HepG2 (cell line): ENCODE data around the gene EMILIN3. TPM values are rescaled to one million over a fixed set of nuclear protein-coding genes. Genes with fewer than 3 reads are reported as not detected.

Experiments used
- ATAC-seq: fragments of 200-7000 bp; cut with Tn5 transposase; 3 replicates; pipeline ENCODE4 v1.9.1; 2020; ENCODE audit warnings: mild to moderate bottlenecking, moderate library complexity
- BruUV-seq: library from RNA; stranded (reverse); fragments of 400-500 nt; replicated peaks from 2 replicates; lab custom pipeline; 2021; lab: Mats Ljungman, UMichigan
- CTCF ChIA-PET: fragments of 300-600 bp; formaldehyde crosslinking; extraction: SDS; loops from one replicate; lab custom pipeline; 2021; ENCODE audit warnings: low total read pairs, inconsistent platforms, low intra/inter-chr PET ratio; lab: Yijun Ruan, JAX
- POLR2A ChIA-PET: fragments of 350-600 bp; sonication (Branson Sonifier 250); formaldehyde crosslinking; loops from one replicate; lab custom pipeline; 2020; ENCODE audit warnings: antibody characterized with exemption, inconsistent platforms; lab: Yijun Ruan, JAX
- DNase-seq: peaks from one replicate; pipeline ENCODE4 v3.0.0-alpha.2; 2015; ENCODE audit warnings: low spot score
- FAIRE-seq: peaks from 3 replicates; lab custom pipeline; 2011; peaks lifted over from hg19 to GRCh38; lab: Jason Lieb, UNC
- H2AFZ ChIP-seq: one replicate; pipeline ENCODE4 v1.6.1; 2011; ENCODE audit warnings: low read length, inconsistent platforms
- H3K27ac ChIP-seq: fragments of 300-600 bp; 3 replicates; pipeline ENCODE4 v1.8.0; 2011; ENCODE audit warnings: mixed run types, mild to moderate bottlenecking, mixed read lengths, low read length, inconsistent platforms; ENCODE audit not compliant: insufficient read depth; ENCODE audit errors: extremely low read length
- H3K27me3 ChIP-seq, 2 experiments: fragments of 200-600 bp in 1 of 2; 2 replicates in 1 of 2; 3 replicates in 1 of 2; pipeline versions ENCODE4 v1.6.0 to v1.8.0; 2011; ENCODE audit warnings: low read length in 2 of 2, mild to moderate bottlenecking in 2 of 2, moderate library complexity in 2 of 2, inconsistent platforms in 1 of 2; ENCODE audit not compliant: insufficient read depth in 2 of 2, control insufficient read depth in 1 of 2
- H3K36me3 ChIP-seq, 2 experiments: fragments of 200-600 bp in 1 of 2; replicated peaks in 1 of 2; 2 replicates in 1 of 2; 3 replicates in 1 of 2; pipeline versions ENCODE4 v1.5.1 to v1.8.0; 2011; ENCODE audit warnings: low read length in 2 of 2, inconsistent platforms in 1 of 2; ENCODE audit not compliant: insufficient read depth in 2 of 2, control insufficient read depth in 1 of 2
- H3K4me1 ChIP-seq: 2 replicates; pipeline ENCODE4 v1.5.1; 2012; ENCODE audit warnings: low read length, inconsistent platforms; ENCODE audit not compliant: insufficient read depth
- H3K4me2 ChIP-seq: 2 replicates; pipeline ENCODE4 v1.6.0; 2011; ENCODE audit warnings: low read depth, low read length, inconsistent platforms
- H3K4me3 ChIP-seq, 3 experiments: fragments of 200-600 bp in 1 of 3; sonication (generic), shearing (Covaris generic) in 1 of 3; replicated peaks in 1 of 3; 2 replicates each; pipeline ENCODE4 v1.5.1; 2011 to 2016; ENCODE audit warnings: low read length in 3 of 3, inconsistent platforms in 2 of 3, low read depth in 2 of 3, mild to moderate bottlenecking in 2 of 3, control low read depth in 1 of 3, mixed read lengths in 1 of 3; ENCODE audit not compliant: insufficient read depth in 1 of 3
- H3K79me2 ChIP-seq: one replicate; pipeline ENCODE4 v1.6.1; 2011; ENCODE audit warnings: low read length, inconsistent platforms; ENCODE audit not compliant: insufficient read depth
- H3K9ac ChIP-seq: 2 replicates; pipeline ENCODE4 v1.6.0; 2011; ENCODE audit warnings: mild to moderate bottlenecking, low read depth, low read length, inconsistent platforms; ENCODE audit not compliant: insufficient read depth
- H3K9me3 ChIP-seq: 2 replicates; pipeline ENCODE4 v1.5.1; 2012; ENCODE audit warnings: mild to moderate bottlenecking, low read length
- H4K20me1 ChIP-seq: 2 replicates; pipeline ENCODE4 v1.6.0; 2011; ENCODE audit warnings: inconsistent platforms, mild to moderate bottlenecking, low read length, moderate library complexity; ENCODE audit not compliant: insufficient read depth
- BHLHE40 ChIP-seq: IDR thresholded peaks from 2 replicates; pipeline ENCODE4 v1.6.1; 2011; ENCODE audit warnings: low read length, improper control_type of control experiment
- CENPT ChIP-seq: sonication (generic); formaldehyde crosslinking; IDR thresholded peaks from 2 replicates; pipeline ENCODE4 v1.8.0; 2022; ENCODE audit warnings: low read depth, mild to moderate bottlenecking, moderate library complexity, missing genetic modification reagents
- MED8 ChIP-seq: sonication (generic); formaldehyde crosslinking; IDR thresholded peaks from 2 replicates; pipeline ENCODE4 v1.8.1; 2023; ENCODE audit warnings: mild to moderate bottlenecking, missing genetic modification reagents; ENCODE audit not compliant: insufficient replicate concordance
- MLLT10 ChIP-seq: sonication (generic); formaldehyde crosslinking; IDR thresholded peaks from 2 replicates; pipeline ENCODE4 v1.4.0; 2020; ENCODE audit warnings: missing genetic modification reagents
- PBX3 ChIP-seq: sonication (generic); formaldehyde crosslinking; IDR thresholded peaks from 2 replicates; pipeline ENCODE4 v1.8.1; 2023; ENCODE audit warnings: missing genetic modification reagents, inconsistent platforms, borderline replicate concordance
- POGK ChIP-seq: sonication (generic); formaldehyde crosslinking; conservative IDR thresholded peaks from 2 replicates; pipeline ENCODE4 v1.8.0; 2022; ENCODE audit warnings: mild to moderate bottlenecking, moderate library complexity, missing genetic modification reagents
- SALL2 ChIP-seq: sonication (generic); formaldehyde crosslinking; IDR thresholded peaks from 2 replicates; pipeline ENCODE4 v1.8.1; 2023; ENCODE audit warnings: mild to moderate bottlenecking, missing genetic modification reagents, inconsistent platforms
- ZBTB21 ChIP-seq: sonication (generic); formaldehyde crosslinking; IDR thresholded peaks from 2 replicates; pipeline ENCODE4 v1.4.0; 2020; ENCODE audit warnings: missing genetic modification reagents
- ZNF367 ChIP-seq: sonication (generic); formaldehyde crosslinking; IDR thresholded peaks from 2 replicates; pipeline ENCODE4 v1.4.0; 2020; ENCODE audit warnings: missing genetic modification reagents, borderline replicate concordance
- WGBS: methylation state at CpG from one replicate; pipeline ENCODE4 v1.1.6; 2017; ENCODE audit warnings: low lambda C conversion rate; 5-methylcytosine and 5-hydroxymethylcytosine counted together
- in situ Hi-C: cut with HindIII; loops from 2 replicates; pipeline ENCODE4 v1.10.0; 2017; ENCODE audit warnings: low pct_unique_long_range_greater_than_20kb; ENCODE audit not compliant: extremely low pct_ligation_motif_present
- intact Hi-C: fragments of 100-400 bp; cut with micrococcal nuclease; formaldehyde crosslinking; loops from one replicate; pipeline ENCODE4 v1.10.0; 2022; ENCODE audit not compliant: unreplicated experiment
- polyA plus RNA-seq, 8 experiments: library from polyadenylated mRNA; depleted of rRNA in 3 of 8; stranded (reverse) in 7 of 8; unstranded in 1 of 8; fragments of >200 nt; fragmentation: Illumina TruSeq in 4 of 8; extraction: Trizol in 4 of 8; gene quantifications; 2 replicates each; pipeline versions ENCODE4 v1.2.1 to v1.2.3, GENCODE V29; 2011 to 2016; ENCODE audit warnings: low read depth in 4 of 8, missing spikeins in 1 of 8, mixed read lengths in 1 of 8; ENCODE audit not compliant: insufficient read depth in 1 of 8
- total RNA-seq, 5 experiments: library from RNA; depleted of rRNA; stranded (reverse); fragments of >200 nt; fragmentation: Illumina TruSeq; extraction: Trizol; gene quantifications; 2 replicates each; pipeline ENCODE4 v1.2.3, GENCODE V29; 2016; ENCODE audit warnings: low read depth in 1 of 5

EMILIN3 gene
- total and polyA plus RNA-seq, 2 of the 13 experiments (the other 11 are each of a cell fraction or from before 2014, with no cell fraction given): 0.25 to 0.29 TPM

- 24% methylated on average over 5 of the region's 5 CpGs for WGBS
- FAIRE-seq: no peak
- H3K9me3 ChIP-seq: no peaks in the 10 kb centered on the region
- in situ Hi-C loops: no loop called here
- H3K4me3 ChIP-seq: no peak overlapping the region
- CTCF ChIA-PET: no interaction called here
- no peaks in the 10 kb centered on the region for H4K20me1 ChIP-seq
- no peaks in the 10 kb centered on the region for H3K36me3 ChIP-seq
- no peak for ATAC-seq
- intact Hi-C loops: no loop called here
- H3K27me3 ChIP-seq: peaks cover 22 to 47% of the 10 kb centered on the region in 2 experiments
- H3K4me1 ChIP-seq: peaks cover 21% of the 10 kb centered on the region
- no peak for DNase-seq
- H3K4me2 ChIP-seq: no peak overlapping the region
- no peak overlapping the region for H3K27ac ChIP-seq
- no peaks in the 10 kb centered on the region for H3K79me2 ChIP-seq
- BruUV-seq: no TSS peak
- no peak overlapping the region for H2AFZ ChIP-seq
- TF ChIP-seq ZNF367 (CRISPR knock-in tag): no peak
- no peak for TF ChIP-seq SALL2
- TF ChIP-seq PBX3 (CRISPR knock-in tag): no peak
- no peak for TF ChIP-seq MED8 (CRISPR knock-in tag)
- TF ChIP-seq MLLT10: no peak
- no peak for TF ChIP-seq POGK (CRISPR knock-in tag)
- no peak for TF ChIP-seq CENPT (CRISPR knock-in tag)
- no peak for TF ChIP-seq ZBTB21 (CRISPR knock-in tag)
- TF ChIP-seq BHLHE40: no peak
- TF ChIP-seq, all 625 proteins: peak for 0
- POLR2A ChIA-PET: no interaction called here
- no peak overlapping the region for H3K9ac ChIP-seq
These were observed 3.6 kb upstream of the EMILIN3 start for GRCh38 chr20:41370176-41370575.
